Iris pigment epithelial cell (primary cell): Measurements from ENCODE around the gene ZNF750.
"Not testable (repeated sequence)": the region's sequence is repeated elsewhere in the genome, so short reads cannot be mapped to it uniquely, and the experiment has no call there.

Experiments
- DNase-seq: peaks from one replicate; pipeline ENCODE4 v3.0.0-alpha.2; 2011; ENCODE audit warnings: low read depth

The ZNF750 gene

DNA sequence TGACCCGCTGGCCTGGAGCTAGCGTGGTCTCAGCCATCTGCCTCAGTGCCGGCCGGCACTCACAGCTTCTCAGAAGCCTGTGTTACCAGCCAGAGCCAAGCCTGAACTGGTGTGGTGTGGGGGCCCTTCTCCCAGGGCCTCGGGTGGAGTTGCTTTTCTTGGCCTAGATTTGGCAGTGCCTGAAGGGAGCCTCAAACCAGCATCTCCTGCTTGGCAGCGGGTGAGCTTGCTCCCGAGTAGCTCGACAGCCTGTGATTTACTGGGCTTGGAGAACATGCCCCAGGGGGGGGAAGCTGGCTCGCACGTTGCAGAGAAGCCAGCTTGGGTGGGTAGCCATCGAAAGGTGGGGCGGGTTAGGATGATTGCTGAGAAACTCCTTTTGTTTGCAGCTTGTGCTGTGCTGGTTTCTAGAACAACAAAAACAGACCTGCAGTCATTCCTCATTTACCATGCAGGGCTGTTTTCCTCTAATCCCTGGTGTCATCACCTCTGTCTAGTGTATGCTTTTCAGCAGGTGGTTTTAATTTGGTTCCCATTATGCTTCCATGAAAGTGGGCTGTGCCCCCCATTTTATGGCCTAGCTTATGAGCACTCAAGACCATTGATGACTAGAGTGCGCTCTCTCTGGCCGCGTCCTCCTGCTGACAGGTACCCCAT is 45.7 kb downstream of the ZNF750 start:
- no peak for DNase-seq

DNA sequence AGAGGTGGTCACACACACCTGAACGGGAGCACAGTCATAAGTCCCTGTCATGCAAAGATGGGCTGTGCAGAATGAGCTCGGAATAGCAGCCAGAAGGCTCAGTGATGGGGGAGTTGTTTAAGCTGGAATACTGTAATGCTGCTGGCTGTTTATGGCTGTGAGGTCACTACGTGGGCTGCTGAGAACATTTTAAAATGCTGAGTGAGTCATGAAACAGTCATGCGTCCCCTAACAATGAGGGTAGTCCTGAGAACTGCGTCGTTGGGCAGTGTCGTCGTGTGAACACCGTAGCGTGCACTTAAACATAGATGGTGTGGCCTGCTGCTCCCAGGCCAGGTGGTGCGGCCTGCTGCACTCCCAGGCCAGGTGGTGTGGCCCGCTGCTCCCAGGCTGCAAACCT is 48.3 kb downstream of the ZNF750 start:
- peak; percentile 93 for DNase-seq

DNA sequence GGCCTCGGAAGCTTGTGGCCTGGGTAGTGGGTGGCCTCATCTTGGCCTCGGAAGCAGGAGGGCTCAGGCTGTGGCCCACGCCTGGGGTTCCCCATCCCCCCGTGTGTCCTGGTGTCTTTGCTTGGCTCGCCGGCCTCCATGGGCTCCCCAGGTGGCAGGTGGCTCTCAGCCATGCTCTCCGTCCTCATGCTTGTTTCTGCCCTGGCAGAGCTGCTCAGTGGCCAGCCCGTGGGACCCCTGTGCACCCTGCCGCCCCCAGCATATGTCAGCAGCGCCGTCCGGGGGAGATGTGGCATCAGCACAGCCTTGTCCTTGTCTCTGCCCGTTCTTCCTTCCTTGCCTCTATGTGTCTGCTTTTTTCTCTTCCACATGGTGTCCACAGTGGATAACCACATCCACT is 49.4 kb downstream of the ZNF750 start:
- DNase-seq: no peak

DNA sequence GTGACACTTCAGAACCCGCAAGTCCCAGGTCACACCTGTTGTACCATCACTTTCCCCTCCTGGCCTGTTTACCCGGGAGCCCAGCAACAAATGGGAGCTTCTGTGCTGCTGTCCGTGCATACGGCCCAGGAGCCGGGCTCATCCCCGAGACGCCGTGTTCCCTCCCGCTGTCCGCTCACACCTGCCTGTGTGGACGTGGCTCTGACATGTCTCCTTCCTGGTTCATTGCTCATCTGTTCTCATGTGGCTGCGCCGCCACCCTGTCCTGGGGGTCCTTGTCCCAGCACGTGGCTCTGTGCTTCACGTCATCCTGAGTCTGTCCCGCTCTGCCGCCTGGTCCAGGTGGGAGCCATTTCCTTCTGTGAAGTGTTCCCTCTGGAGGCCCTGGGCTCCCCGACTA is 50.0 kb downstream of the ZNF750 start:
- no peak for DNase-seq

DNA sequence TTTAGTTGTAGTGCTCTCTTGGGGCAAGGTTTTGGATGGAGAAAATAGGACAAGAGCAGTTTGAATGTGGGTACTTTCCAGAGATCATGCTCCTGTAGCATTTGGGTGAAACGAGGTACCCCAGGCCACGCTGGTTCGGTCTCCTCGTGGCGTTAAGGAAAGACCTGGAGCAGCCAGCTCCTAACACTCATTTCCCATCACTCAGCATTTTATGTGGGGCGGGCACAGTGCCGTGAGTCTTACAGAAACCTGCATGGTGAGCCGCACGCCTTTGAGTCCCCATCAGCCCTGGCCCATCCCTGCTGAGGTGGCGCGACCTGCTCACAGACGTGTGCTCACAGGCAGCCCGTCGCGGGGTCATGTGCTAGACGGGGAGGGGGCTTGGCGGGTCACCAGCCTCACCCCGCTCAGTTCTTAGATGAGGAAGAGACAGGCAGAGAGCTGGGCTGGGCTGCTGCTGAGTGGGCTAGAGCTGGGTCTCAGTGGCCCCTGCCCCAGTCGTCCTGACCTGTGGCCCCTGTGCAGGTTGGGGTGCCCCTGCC is 50.7 kb downstream of the ZNF750 start:
- DNase-seq: no peak

DNA sequence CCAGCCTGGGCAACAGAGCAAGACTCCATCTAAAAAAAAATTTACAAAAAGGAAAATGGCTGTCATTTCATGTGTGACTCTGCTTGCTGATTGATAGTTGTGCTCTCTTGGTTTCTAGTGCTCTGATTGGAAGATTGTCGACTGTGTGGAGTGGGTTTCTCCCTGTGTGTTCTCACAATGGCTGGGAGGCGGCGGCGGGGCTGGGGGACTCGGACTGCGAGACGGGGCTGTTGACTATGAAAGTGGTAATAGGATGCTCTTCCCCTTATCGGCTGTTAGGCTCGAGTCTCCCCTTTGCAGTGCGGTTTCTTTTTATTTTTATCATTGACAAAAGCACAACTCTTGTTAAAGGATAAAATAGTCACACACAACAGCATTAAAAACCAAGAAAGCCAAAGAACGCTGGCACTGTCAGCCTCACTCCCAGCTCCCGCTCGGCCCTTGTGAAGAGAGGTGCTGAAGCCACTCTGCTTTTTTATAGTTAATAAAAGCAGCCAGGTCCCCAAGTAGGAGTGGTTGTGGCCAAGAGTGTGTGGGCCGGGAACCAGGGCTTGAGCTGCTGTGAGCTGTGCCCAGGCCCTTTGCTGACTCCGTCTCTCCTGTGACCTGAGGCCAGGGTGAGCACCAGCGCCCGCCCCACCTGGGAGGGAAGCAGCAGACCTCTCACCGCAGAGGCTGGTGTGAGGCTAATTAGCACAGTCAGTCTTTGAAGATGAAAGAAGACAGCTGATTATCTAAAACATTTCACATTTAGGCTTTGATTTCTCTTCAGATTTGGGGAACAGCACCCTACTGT is 51.4 kb downstream of the ZNF750 start:
- DNase-seq: no peak

DNA sequence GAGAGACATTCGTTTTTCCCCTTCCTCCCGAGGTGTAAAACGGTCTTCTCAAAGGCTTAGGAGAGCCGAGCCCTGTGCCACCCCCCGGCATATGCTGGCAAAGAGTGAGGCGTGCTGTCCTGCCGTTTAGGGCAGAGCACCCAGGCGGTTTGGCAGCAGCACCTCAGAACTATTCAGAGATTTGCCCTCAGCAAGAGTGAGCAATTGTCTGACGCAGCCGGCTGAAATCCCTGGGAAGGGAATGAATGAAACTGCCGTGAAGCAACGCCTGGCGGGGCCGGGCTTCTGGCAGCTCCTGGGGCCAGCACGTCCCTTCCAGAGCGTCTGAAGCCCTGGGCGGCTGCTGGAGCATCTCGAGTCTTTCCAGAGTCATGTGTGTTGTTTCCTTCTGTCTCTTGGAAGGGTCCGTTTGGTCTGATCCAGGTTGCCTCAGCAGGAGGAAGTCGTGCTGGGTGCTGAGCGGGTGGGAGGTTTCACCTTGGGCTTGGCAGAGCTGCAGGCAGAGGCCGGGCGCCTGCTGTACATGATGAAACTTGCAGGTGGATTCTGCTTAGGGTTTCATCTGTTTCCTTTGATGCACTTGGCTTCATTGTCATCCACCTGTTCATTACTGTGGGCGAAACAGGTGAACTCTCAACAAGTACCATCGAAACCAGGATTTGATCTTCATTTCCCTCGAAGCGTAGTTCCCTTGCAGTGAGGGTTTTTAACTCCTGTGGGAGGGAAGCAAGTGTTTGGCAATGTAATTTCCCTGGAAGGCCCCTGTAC is 52.6 kb downstream of the ZNF750 start:
- no peak for DNase-seq

DNA sequence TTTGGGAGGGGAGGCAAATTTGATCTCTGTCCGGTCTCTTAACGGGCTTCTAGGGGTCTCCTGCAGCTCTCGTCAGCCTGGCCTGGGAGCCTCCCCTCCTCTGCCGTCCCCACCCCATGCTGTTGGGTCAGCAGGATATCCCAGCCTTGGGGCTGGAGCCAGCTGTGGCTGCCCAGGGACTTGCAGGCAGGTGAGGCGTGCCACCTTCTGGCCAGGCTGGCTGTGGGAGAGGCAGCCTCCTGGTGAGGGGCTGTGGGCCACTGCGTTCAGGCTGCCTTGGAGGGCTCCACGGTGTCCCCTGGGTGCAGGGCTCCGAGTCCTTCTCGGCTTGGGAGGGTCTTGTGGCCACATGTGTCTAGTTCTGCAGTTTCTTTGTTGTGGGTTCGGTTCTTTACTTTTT is 53.4 kb downstream of the ZNF750 start:
- no peak for DNase-seq

DNA sequence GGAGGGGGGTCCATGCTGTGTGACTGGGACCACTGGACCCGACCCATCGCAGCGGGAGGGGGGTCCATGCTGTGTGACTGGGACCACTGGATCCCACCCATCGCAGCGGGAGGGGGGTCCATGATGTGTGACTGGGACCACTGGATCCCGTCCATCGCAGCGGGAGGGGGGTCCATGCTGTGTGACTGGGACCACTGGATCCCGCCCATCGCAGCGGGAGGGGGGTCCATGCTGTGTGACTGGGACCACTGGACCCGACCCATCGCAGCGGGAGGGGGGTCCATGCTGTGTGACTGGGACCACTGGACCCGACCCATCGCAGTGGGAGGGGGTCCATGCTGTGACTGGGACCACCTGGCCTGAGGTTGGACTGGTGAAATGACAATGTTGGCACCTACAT is 54.2 kb downstream of the ZNF750 start:
- DNase-seq: not testable (repeated sequence)

DNA sequence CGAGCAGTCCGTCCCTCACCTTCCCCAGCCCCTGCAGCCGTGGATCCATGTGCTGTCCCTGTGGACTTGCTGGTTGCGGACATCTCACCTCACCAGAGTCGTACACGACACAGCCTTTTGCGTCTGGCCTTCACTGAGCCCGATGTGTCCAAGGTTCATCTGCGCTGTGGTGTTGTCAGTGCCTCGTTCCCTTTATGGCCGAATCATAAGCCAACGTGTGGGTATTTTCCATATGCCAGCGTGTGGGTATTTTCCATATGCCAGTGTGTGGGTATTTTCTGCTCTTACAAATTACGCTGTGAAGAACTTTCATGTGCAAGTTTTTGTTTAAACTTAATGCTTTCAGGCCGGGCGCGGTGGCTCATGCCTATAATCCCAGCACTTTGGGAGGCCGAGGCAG is 56.3 kb downstream of the ZNF750 start:
- DNase-seq: no peak

DNA sequence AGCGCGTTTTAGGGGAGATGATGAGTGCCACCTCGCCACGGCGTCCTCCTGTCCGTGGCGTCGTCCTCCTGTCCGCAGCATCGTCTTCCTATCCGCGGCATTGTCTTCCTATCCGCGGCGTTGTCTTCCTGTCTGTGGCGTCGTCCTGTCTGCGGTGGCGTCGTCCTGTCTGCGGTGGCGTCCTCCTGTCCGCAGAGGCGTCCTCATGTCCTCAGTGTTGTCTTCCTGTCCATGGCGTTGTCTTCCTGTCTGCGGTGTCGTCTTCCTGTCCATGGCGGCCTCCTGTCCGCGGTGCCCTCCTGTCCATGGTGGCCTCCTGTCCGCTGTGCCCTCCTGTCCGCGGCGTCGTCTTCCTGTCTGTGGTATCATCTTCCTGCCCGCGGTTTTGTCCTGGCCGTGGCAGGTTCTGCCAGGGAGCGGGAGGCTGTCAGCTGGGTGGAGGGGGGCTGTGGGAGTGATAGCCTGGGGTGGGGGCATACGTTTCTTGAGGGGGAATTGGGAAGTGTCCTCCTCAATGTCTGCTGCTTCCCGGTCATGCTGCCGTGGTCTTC is 57.1 kb downstream of the ZNF750 start:
- DNase-seq: no peak

DNA sequence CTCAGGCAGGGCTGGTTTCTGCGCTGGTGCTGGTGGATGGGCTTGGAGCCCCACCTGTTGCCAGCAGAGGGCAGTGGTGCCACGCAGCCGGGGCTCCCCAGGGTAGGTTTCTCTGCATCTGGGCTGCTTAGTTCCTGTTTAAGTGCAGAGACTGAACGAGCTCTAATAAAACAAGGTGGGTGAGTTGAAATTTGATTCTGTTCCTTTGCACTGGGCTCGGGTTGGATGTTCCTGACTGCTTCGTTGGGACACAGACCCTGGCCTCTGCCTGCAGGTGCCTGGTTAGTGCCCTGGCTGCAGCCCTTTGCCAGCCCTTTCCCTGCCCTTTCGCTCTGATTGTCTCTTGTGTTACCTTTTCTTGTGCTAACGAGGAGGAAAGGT is 57.9 kb downstream of the ZNF750 start:
- DNase-seq: peak; percentile 69

DNA sequence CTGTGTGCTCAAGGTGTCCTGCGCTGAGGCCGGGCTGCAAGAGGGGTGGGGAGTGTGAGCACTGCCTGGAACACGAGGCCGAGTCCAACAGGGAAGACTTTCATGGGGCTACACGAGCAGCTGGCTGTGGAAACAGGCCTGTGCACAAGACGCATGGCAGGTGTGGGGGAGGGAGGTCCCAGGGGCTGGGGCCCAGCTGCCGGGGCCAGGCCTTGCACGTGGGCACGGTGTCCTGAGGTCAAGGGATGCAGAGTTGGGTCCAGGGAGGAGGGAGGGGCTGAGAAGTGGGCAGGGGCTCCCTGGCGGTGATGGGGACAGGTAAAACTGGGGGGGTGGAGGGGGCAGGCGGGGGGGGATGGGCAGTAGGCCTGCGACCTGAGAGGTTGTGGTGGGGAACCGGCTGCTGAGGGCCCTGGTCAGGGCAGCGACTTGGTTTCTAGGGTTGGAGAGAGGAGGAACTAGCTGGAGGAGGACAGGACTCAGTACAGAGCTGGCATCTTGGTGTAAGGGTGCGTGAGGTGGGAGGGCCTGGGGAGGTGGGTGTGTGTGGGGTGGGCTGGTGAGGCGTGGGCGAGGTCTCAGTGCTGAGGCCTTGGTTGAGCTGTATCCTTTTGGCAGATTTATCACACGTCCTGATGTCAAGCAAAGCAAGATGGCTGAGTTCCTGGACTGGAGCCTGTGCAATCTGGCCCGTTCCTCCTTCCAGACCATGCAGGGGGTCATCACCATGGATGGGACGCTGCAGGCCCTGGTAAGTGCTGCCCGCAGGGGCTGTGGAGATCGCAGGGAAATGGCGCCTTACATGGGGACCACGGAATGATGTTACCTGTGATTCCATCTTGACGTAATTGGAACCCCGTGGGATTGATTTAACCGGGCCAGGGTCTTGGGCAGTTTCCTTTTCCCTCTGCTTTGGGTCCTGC is 58.6 kb downstream of the ZNF750 start:
- DNase-seq: no peak

DNA sequence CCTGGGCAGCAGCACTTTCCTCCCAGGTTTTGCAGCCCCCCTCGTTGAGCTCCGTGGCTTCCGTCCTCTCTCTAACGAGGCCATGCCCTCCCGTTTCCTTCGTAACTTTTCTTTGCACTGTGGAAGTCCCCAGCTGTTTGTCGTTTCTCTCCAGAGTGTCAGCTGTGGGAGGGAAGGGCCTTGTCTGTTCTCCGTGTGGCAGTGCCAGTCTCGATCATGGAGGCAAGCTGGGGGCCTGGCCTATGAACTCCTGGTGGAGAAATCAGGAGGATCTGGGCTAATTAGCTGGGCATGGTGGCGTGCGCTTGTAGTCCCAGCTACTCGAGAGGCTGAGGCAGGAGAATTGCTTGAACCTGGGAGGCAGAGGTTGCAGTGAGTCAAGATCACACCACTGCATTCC is 59.6 kb downstream of the ZNF750 start:
- no peak for DNase-seq

DNA sequence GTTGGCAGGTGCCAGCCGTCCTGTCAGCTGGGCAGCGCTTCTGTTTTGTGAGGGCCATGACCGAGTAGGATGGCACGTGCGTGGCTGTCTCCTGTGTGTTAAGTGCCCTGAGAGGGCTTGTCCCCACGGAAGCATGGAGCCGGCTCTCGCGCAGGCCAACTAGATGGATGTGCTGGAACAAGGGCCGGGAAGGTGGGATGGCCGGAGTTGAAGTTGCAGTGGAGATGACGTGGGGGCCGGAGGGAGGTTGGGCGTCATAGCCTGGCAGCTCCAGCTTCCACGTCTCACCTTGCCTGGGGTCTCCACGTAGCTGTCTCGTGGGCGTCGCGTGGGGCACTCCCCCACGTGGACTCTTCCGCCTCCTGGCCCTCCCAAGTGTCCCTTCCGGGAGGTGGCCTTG is 60.3 kb downstream of the ZNF750 start:
- DNase-seq: no peak
